Panc1 (cell line): ENCODE data around the gene SH3D21. TPM values are rescaled to one million over a fixed set of nuclear protein-coding genes. Genes with fewer than 3 reads are reported as not detected.

Experiments used
- ATAC-seq: fragments of 200-7000 bp; cut with Tn5 transposase; 2 replicates; pipeline ENCODE4 v1.9.1; 2020; ENCODE audit warnings: mild to moderate bottlenecking, moderate library complexity
- BruUV-seq: library from RNA; stranded (reverse); fragments of 400-500 nt; replicated peaks from 2 replicates; lab custom pipeline; 2021; lab: Mats Ljungman, UMichigan
- CTCF ChIA-PET: fragments of 300-600 bp; sonication (Branson Sonifier 250); formaldehyde crosslinking; loops from one replicate; lab custom pipeline; 2022; ENCODE audit warnings: antibody characterized with exemption; lab: Charles Lee
- POLR2A ChIA-PET: fragments of 300-600 bp; sonication (Branson Sonifier 250); formaldehyde crosslinking; loops from one replicate; lab custom pipeline; 2022; ENCODE audit warnings: antibody characterized with exemption; lab: Charles Lee
- DNase-seq: peaks from one replicate; pipeline ENCODE4 v3.0.0-alpha.2; 2010; ENCODE audit warnings: low read depth, low spot score
- H3K27ac ChIP-seq: 2 replicates; pipeline ENCODE4 v1.5.1; 2011; ENCODE audit warnings: mild to moderate bottlenecking, low read length, inconsistent platforms
- H3K27me3 ChIP-seq: fragments of 200-500 bp; sonication (Bioruptor generic); 2 replicates; pipeline ENCODE4 v1.6.0; 2014; ENCODE audit warnings: low read length, inconsistent platforms; ENCODE audit not compliant: control insufficient read depth, insufficient read depth
- H3K36me3 ChIP-seq: fragments of 200-500 bp; sonication (Bioruptor generic); 2 replicates; pipeline ENCODE4 v1.5.1; 2014; ENCODE audit warnings: inconsistent platforms, mild to moderate bottlenecking, low read length, moderate library complexity; ENCODE audit not compliant: control insufficient read depth, insufficient read depth
- H3K4me1 ChIP-seq: 2 replicates; pipeline ENCODE4 v1.5.1; 2011; ENCODE audit warnings: inconsistent platforms, mild to moderate bottlenecking, low read length, moderate library complexity; ENCODE audit not compliant: control insufficient read depth, insufficient read depth
- H3K4me3 ChIP-seq, 2 experiments: 2 replicates each; pipeline ENCODE4 v1.5.1; 2011 to 2012; ENCODE audit warnings: low read depth in 2 of 2, low read length in 2 of 2, mild to moderate bottlenecking in 2 of 2, inconsistent platforms in 1 of 2, moderate library complexity in 1 of 2
- H3K9me3 ChIP-seq: fragments of 200-500 bp; sonication (Bioruptor generic); 2 replicates; pipeline ENCODE4 v1.5.1; 2014; ENCODE audit warnings: low read depth, mild to moderate bottlenecking, inconsistent platforms, low read length, moderate library complexity; ENCODE audit not compliant: control insufficient read depth, insufficient read depth
- CTCF ChIP-seq: fragments of 450-650 bp; IDR thresholded peaks from 2 replicates; pipeline ENCODE4 v1.5.1; 2017; ENCODE audit warnings: mild to moderate bottlenecking
- POLR2AphosphoS5 ChIP-seq: IDR thresholded peaks from 2 replicates; pipeline ENCODE4 v1.6.1; 2012; ENCODE audit warnings: mild to moderate bottlenecking, low read depth, low read length, moderate library complexity
- SIN3A ChIP-seq: IDR thresholded peaks from 2 replicates; pipeline ENCODE4 v1.6.1; 2012; ENCODE audit warnings: low read depth, mild to moderate bottlenecking, low read length, moderate library complexity, borderline replicate concordance; ENCODE audit not compliant: insufficient read depth
- TCF7L2 ChIP-seq: IDR thresholded peaks from 2 replicates; pipeline ENCODE4 v1.6.1; 2011; ENCODE audit warnings: mild to moderate bottlenecking, low read depth, low read length, inconsistent platforms
- in situ Hi-C: cut with HindIII; loops from 2 replicates; pipeline ENCODE4 v1.10.0; 2016; ENCODE audit warnings: low sequenced_read_pairs, low pct_unique_long_range_greater_than_20kb
- intact Hi-C: fragments of 100-400 bp; cut with micrococcal nuclease; formaldehyde crosslinking; loops from one replicate; pipeline ENCODE4 v1.10.0; 2022; ENCODE audit not compliant: unreplicated experiment
- total RNA-seq: library from RNA; stranded (reverse); gene quantifications from one replicate; pipeline ENCODE4 v1.2.1, GENCODE V29; 2021; ENCODE audit not compliant: unreplicated experiment
- TF ChIP-seq, protein P1 (sequence below), 2 experiments: IDR thresholded peaks; 2 replicates each; pipeline ENCODE4 v1.6.1; 2011 to 2012; ENCODE audit warnings: low read depth in 2 of 2, control low read depth in 1 of 2, low read length in 1 of 2, mild to moderate bottlenecking in 1 of 2, moderate library complexity in 1 of 2; ENCODE audit not compliant: insufficient read depth in 1 of 2

SH3D21 gene
- total RNA-seq, 1 experiment from 2014 or later, result 18.9 TPM

DNA sequence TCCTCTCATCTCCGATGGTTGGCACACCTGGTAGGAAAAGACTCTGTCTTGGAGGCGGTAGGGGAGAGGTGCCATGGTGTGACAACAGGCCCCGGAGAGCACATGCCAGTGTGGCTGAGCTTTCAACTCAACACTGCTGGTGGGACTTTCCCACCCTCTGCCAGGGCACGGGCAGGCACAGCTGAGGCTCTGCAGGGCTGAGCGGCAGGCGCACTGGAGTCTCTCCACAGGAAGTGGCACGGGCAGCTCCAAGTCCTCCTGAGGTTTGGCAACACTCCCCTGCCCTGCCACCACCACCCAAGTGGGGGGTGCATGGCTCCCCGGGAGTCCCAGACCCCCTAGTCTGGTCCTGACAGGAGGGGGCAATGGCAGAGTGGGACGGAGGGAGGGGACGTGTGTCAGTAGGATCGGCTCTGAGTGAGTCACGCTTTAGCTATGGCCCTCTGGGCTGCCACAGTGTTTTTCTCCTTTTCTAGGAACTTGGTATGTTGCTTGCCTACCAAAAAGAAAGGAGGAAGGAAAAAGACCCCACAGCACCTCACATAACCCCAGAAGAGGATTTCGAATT lies 44.6 kb downstream of the SH3D21 start:
- Histone ChIP-seq H3K9me3 (no peaks in the 10 kb centered on the region), H3K27me3 (no peaks in the 10 kb centered on the region), H3K4me1 (peaks cover 22% of the 10 kb centered on the region), H3K4me3 (no peak overlapping the region), H3K27ac (peak overlapping the region; percentile 7; the same call in 1 of the 2 replicates), H3K36me3 (peaks cover 11% of the 10 kb centered on the region)
- ChIA-PET POLR2A (no interaction called here), CTCF (no interaction called here)
- in situ Hi-C loops, result no loop called here
- peak; percentile 73 for ATAC-seq
- TF ChIP-seq POLR2AphosphoS5, result no peak
- TF ChIP-seq, protein P1, sequence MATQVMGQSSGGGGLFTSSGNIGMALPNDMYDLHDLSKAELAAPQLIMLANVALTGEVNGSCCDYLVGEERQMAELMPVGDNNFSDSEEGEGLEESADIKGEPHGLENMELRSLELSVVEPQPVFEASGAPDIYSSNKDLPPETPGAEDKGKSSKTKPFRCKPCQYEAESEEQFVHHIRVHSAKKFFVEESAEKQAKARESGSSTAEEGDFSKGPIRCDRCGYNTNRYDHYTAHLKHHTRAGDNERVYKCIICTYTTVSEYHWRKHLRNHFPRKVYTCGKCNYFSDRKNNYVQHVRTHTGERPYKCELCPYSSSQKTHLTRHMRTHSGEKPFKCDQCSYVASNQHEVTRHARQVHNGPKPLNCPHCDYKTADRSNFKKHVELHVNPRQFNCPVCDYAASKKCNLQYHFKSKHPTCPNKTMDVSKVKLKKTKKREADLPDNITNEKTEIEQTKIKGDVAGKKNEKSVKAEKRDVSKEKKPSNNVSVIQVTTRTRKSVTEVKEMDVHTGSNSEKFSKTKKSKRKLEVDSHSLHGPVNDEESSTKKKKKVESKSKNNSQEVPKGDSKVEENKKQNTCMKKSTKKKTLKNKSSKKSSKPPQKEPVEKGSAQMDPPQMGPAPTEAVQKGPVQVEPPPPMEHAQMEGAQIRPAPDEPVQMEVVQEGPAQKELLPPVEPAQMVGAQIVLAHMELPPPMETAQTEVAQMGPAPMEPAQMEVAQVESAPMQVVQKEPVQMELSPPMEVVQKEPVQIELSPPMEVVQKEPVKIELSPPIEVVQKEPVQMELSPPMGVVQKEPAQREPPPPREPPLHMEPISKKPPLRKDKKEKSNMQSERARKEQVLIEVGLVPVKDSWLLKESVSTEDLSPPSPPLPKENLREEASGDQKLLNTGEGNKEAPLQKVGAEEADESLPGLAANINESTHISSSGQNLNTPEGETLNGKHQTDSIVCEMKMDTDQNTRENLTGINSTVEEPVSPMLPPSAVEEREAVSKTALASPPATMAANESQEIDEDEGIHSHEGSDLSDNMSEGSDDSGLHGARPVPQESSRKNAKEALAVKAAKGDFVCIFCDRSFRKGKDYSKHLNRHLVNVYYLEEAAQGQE (IDR thresholded peaks at IDR 0.05; ENCODE audit: insufficient read depth in 1 of 2, low read depth in 2 of 2, low read length in 1 of 2), result no peak
- TF ChIP-seq SIN3A, result no peak
- no peak for TF ChIP-seq CTCF
- TF ChIP-seq TCF7L2, result no peak
- DNase-seq, result no peak
- intact Hi-C loops, result no loop called here
- no TSS peak for BruUV-seq

DNA sequence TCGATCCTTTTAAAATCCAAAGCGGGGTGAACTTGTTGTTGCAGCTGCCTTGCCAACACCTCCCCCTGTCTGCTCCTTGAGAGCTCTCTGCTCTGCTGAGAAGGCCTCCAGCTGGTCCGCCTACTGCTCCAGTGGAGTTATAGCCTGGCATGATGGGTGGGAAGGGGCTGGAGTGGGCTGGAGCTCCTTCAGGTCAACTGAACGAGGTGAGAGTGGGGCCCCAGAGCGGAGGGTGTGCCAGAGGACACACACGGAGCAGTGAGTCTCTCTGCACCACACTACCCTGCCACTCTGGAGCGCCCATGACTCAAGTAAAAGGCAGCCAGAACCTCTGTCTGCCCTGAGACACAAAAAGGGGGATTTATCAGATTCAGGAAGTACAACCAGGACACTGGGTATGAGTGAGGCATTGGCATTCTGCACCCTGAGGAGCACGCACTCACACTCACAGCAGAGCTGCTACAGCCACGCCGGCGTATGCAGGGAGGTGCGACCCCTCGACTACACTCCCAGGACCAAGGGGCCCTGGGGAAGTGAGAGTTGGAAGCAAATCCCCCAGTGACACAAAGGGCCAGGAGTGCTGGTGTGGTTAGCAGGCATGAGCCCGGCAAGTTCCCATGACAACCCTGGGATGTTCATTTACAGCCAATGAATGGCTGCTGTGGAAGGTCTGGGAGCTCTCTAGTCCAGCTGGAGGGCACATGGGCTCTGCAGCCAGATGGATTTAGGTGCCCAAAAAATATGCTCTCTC lies 45.2 kb downstream of the SH3D21 start:
- Histone ChIP-seq H3K27me3 (no peaks in the 10 kb centered on the region), H3K36me3 (peaks cover 11% of the 10 kb centered on the region), H3K4me3 (no peak overlapping the region), H3K9me3 (no peaks in the 10 kb centered on the region), H3K4me1 (peaks cover 22% of the 10 kb centered on the region), H3K27ac (peak overlapping the region; percentile 7; the same call in 1 of the 2 replicates)
- ChIA-PET POLR2A (no interaction called here), CTCF (no interaction called here)
- DNase-seq, result no peak
- in situ Hi-C loops (no loop called here), intact Hi-C loops (no loop called here)
- TF ChIP-seq CTCF (no peak), POLR2AphosphoS5 (no peak; the same call in 1 of the 2 replicates), SIN3A (no peak)
- TF ChIP-seq, protein P1 (IDR thresholded peaks at IDR 0.05; ENCODE audit: insufficient read depth in 1 of 2, low read depth in 2 of 2, low read length in 1 of 2), result no peak
- BruUV-seq, result no TSS peak
- peak; percentile 71 for ATAC-seq
